Testis (tissue), 2 donors: Measurements from ENCODE around the gene XYLB.

Source experiments
- POLR2A ChIP-seq: fragments of 450-650 bp; IDR thresholded peaks from one replicate; pipeline ENCODE4 v1.6.1; 2017; ENCODE audit warnings: antibody characterized with exemption, mild to moderate bottlenecking, moderate library complexity
- TF ChIP-seq, protein P1 (sequence below), 3 experiments: fragments of 450-650 bp in 2 of 3; fragments of 200-600 bp in 1 of 3; sonication (generic) in 1 of 3; IDR thresholded peaks; one replicate each; pipeline ENCODE4 v1.5.1; 2016 to 2019; ENCODE audit warnings: antibody characterized with exemption in 3 of 3, mild to moderate bottlenecking in 2 of 3, moderate library complexity in 1 of 3

GRCh38 chr3:38453075-38453912 lies 106.7 kb downstream of the XYLB start, which contains the start of gene ACVR2B:
- TF ChIP-seq, protein P1, sequence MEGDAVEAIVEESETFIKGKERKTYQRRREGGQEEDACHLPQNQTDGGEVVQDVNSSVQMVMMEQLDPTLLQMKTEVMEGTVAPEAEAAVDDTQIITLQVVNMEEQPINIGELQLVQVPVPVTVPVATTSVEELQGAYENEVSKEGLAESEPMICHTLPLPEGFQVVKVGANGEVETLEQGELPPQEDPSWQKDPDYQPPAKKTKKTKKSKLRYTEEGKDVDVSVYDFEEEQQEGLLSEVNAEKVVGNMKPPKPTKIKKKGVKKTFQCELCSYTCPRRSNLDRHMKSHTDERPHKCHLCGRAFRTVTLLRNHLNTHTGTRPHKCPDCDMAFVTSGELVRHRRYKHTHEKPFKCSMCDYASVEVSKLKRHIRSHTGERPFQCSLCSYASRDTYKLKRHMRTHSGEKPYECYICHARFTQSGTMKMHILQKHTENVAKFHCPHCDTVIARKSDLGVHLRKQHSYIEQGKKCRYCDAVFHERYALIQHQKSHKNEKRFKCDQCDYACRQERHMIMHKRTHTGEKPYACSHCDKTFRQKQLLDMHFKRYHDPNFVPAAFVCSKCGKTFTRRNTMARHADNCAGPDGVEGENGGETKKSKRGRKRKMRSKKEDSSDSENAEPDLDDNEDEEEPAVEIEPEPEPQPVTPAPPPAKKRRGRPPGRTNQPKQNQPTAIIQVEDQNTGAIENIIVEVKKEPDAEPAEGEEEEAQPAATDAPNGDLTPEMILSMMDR (IDR thresholded peaks at IDR 0.05): no peak
- TF ChIP-seq POLR2A: no peak
